ENCODE measurements around the gene XYLT1.

XYLT1 gene

GRCh38 chr16:17454162-17454730 lies 16.5 kb downstream of the XYLT1 start:
- Histone ChIP-seq H2BK120ac (ENCODE audit: low read depth, low read length) (no peak overlapping the region), H3K9ac (ENCODE audit: low read length) (no peak overlapping the region)
- 69% methylated on average over 4 of the region's 4 CpGs for WGBS

GRCh38 chr16:17453364-17454038 lies 17.3 kb downstream of the XYLT1 start:
- Histone ChIP-seq H2AK5ac (ENCODE audit: low read length, severe bottlenecking) (no peak overlapping the region), H3K23ac (ENCODE audit: low read length in 2 of 2) (no peak overlapping the region), H3K4me1 (ENCODE audit: control insufficient read depth, insufficient read depth, low read depth, low read length) (no peaks in the 10 kb centered on the region), H2BK5ac (ENCODE audit: low read depth, low read length, poor library complexity, severe bottlenecking) (no peak overlapping the region), H3K36me3 (ENCODE audit: control insufficient read depth in 1 of 2, insufficient read depth in 2 of 2, low read depth in 1 of 2, low read length in 2 of 2) (peaks cover 0 to 16% of the 10 kb centered on the region in 2 experiments), H2BK12ac (ENCODE audit: low read length in 2 of 2) (no peak overlapping the region), H2BK15ac (ENCODE audit: low read depth, poor library complexity, severe bottlenecking) (no peak overlapping the region), H3K27ac (ENCODE audit: low read length, poor library complexity, severe bottlenecking) (no peak overlapping the region), H3K9me3 (ENCODE audit: control insufficient read depth, low read length) (no peaks in the 10 kb centered on the region), H3K4me2 (ENCODE audit: low read length, poor library complexity, severe bottlenecking) (no peak overlapping the region), H3K27me3 (ENCODE audit: control insufficient read depth in 1 of 2, insufficient read depth in 1 of 2, low read length in 2 of 2) (no peaks in the 10 kb centered on the region), H4K91ac (ENCODE audit: low read length) (no peak overlapping the region), H3K9ac (ENCODE audit: low read length) (peak overlapping the region; percentile 73), H2BK120ac (ENCODE audit: low read depth, low read length) (no peak overlapping the region), H3K14ac (ENCODE audit: low read length in 2 of 2) (no peak overlapping the region), H4K8ac (ENCODE audit: low read length) (no peak overlapping the region), H3K18ac (ENCODE audit: low read depth in 1 of 2, low read length in 2 of 2) (no peak overlapping the region), H3K4ac (ENCODE audit: low read depth in 1 of 2, low read length in 2 of 2) (no peak overlapping the region), H3K79me1 (replicated peaks; ENCODE audit: low read length, poor library complexity, severe bottlenecking) (no peaks in the 10 kb centered on the region), H3K4me3 (ENCODE audit: insufficient read depth in 1 of 2, low read depth in 1 of 2, low read length in 2 of 2) (peak overlapping the region in 1 of 2 experiments; percentile 58), H2AFZ (ENCODE audit: low read depth, low read length) (no peak overlapping the region)
- 85% methylated on average over 7 of the region's 8 CpGs for WGBS
- no peak for DNase-seq

More at GRCh38 chr16:17454162-17454730, 16.5 kb downstream of the XYLT1 start:
- H3K4ac ChIP-seq (ENCODE audit: low read depth in 1 of 2, low read length in 2 of 2) = no peak overlapping the region
- no peak overlapping the region for H3K18ac ChIP-seq (ENCODE audit: low read depth in 1 of 2, low read length in 2 of 2)
- H2BK15ac ChIP-seq (ENCODE audit: low read depth, poor library complexity, severe bottlenecking) = no peak overlapping the region
- H3K9me3 ChIP-seq (ENCODE audit: control insufficient read depth, low read length) = no peaks in the 10 kb centered on the region
- H3K4me2 ChIP-seq (ENCODE audit: low read length, poor library complexity, severe bottlenecking) = no peak overlapping the region
- no peak overlapping the region for H2AFZ ChIP-seq (ENCODE audit: low read depth, low read length)
- H3K23ac ChIP-seq (ENCODE audit: low read length in 2 of 2) = no peak overlapping the region
- no peak overlapping the region for H2AK5ac ChIP-seq (ENCODE audit: low read length, severe bottlenecking)
- no peak overlapping the region for H3K27ac ChIP-seq (ENCODE audit: low read length, poor library complexity, severe bottlenecking)
- no peaks in the 10 kb centered on the region for H3K79me1 ChIP-seq (replicated peaks; ENCODE audit: low read length, poor library complexity, severe bottlenecking)
- peaks cover 0 to 18% of the 10 kb centered on the region in 2 experiments for H3K36me3 ChIP-seq (ENCODE audit: control insufficient read depth in 1 of 2, insufficient read depth in 2 of 2, low read depth in 1 of 2, low read length in 2 of 2)
- no peak overlapping the region for H4K8ac ChIP-seq (ENCODE audit: low read length)
- no peak for DNase-seq
- no peak overlapping the region for H3K4me3 ChIP-seq (ENCODE audit: insufficient read depth in 1 of 2, low read depth in 1 of 2, low read length in 2 of 2)
- H3K14ac ChIP-seq (ENCODE audit: low read length in 2 of 2) = no peak overlapping the region
- H3K4me1 ChIP-seq (ENCODE audit: control insufficient read depth, insufficient read depth, low read depth, low read length) = no peaks in the 10 kb centered on the region
- no peak overlapping the region for H2BK12ac ChIP-seq (ENCODE audit: low read length in 2 of 2)
- H4K91ac ChIP-seq (ENCODE audit: low read length) = no peak overlapping the region
- no peaks in the 10 kb centered on the region for H3K27me3 ChIP-seq (ENCODE audit: control insufficient read depth in 1 of 2, insufficient read depth in 1 of 2, low read length in 2 of 2)
- no peak overlapping the region for H2BK5ac ChIP-seq (ENCODE audit: low read depth, low read length, poor library complexity, severe bottlenecking)

- Histone ChIP-seq H3K36me3 (ENCODE audit: control insufficient read depth in 1 of 2, insufficient read depth in 2 of 2, low read depth in 1 of 2, low read length in 2 of 2) (peaks cover 0 to 14% of the 10 kb centered on the region in 2 experiments), H3K79me1 (replicated peaks; ENCODE audit: low read length, poor library complexity, severe bottlenecking) (no peaks in the 10 kb centered on the region), H3K27ac (ENCODE audit: low read length, poor library complexity, severe bottlenecking) (no peak overlapping the region), H3K4ac (ENCODE audit: low read depth in 1 of 2, low read length in 2 of 2) (no peak overlapping the region), H4K8ac (ENCODE audit: low read length) (no peak overlapping the region), H2AK5ac (ENCODE audit: low read length, severe bottlenecking) (no peak overlapping the region), H3K4me2 (ENCODE audit: low read length, poor library complexity, severe bottlenecking) (no peak overlapping the region), H3K14ac (ENCODE audit: low read length in 2 of 2) (no peak overlapping the region), H4K91ac (ENCODE audit: low read length) (no peak overlapping the region), H3K4me1 (ENCODE audit: control insufficient read depth, insufficient read depth, low read depth, low read length) (no peaks in the 10 kb centered on the region), H2BK12ac (ENCODE audit: low read length in 2 of 2) (no peak overlapping the region), H2BK5ac (ENCODE audit: low read depth, low read length, poor library complexity, severe bottlenecking) (no peak overlapping the region), H3K9ac (ENCODE audit: low read length) (peak overlapping the region; percentile 73), H3K4me3 (ENCODE audit: insufficient read depth in 1 of 2, low read depth in 1 of 2, low read length in 2 of 2) (peak overlapping the region in 1 of 2 experiments; percentile 58), H3K27me3 (ENCODE audit: control insufficient read depth in 1 of 2, insufficient read depth in 1 of 2, low read length in 2 of 2) (no peaks in the 10 kb centered on the region), H3K23ac (ENCODE audit: low read length in 2 of 2) (no peak overlapping the region), H3K9me3 (ENCODE audit: control insufficient read depth, low read length) (no peaks in the 10 kb centered on the region), H2BK120ac (ENCODE audit: low read depth, low read length) (no peak overlapping the region), H2AFZ (ENCODE audit: low read depth, low read length) (no peak overlapping the region), H2BK15ac (ENCODE audit: low read depth, poor library complexity, severe bottlenecking) (no peak overlapping the region), H3K18ac (ENCODE audit: low read depth in 1 of 2, low read length in 2 of 2) (no peak overlapping the region)
- 51% methylated on average over 2 of the region's 2 CpGs for WGBS
- no peak for DNase-seq
These were observed 17.8 kb downstream of the XYLT1 start for GRCh38 chr16:17452922-17453321.

- no peak overlapping the region for H2AFZ ChIP-seq (ENCODE audit: low read depth, low read length)
- H3K4me1 ChIP-seq (ENCODE audit: control insufficient read depth, insufficient read depth, low read depth, low read length) = no peaks in the 10 kb centered on the region
- no peak overlapping the region for H3K23ac ChIP-seq (ENCODE audit: low read length in 2 of 2)
- no peak overlapping the region for H2BK12ac ChIP-seq (ENCODE audit: low read length in 2 of 2)
- H2AK5ac ChIP-seq (ENCODE audit: low read length, severe bottlenecking) = no peak overlapping the region
- no peak overlapping the region for H3K4ac ChIP-seq (ENCODE audit: low read depth in 1 of 2, low read length in 2 of 2)
- H4K91ac ChIP-seq (ENCODE audit: low read length) = no peak overlapping the region
- no CpG with 5 or more reads among the region's 3 CpGs for WGBS
- no peaks in the 10 kb centered on the region for H3K27me3 ChIP-seq (ENCODE audit: control insufficient read depth in 1 of 2, insufficient read depth in 1 of 2, low read length in 2 of 2)
- no peak overlapping the region for H2BK120ac ChIP-seq (ENCODE audit: low read depth, low read length)
- no peak for DNase-seq
- H3K9me3 ChIP-seq (ENCODE audit: control insufficient read depth, low read length) = no peaks in the 10 kb centered on the region
- H3K9ac ChIP-seq (ENCODE audit: low read length) = no peak overlapping the region
- no peak overlapping the region for H4K8ac ChIP-seq (ENCODE audit: low read length)
- H3K27ac ChIP-seq (ENCODE audit: low read length, poor library complexity, severe bottlenecking) = no peak overlapping the region
- H3K14ac ChIP-seq (ENCODE audit: low read length in 2 of 2) = no peak overlapping the region
- no peak overlapping the region for H3K4me3 ChIP-seq (ENCODE audit: insufficient read depth in 1 of 2, low read depth in 1 of 2, low read length in 2 of 2)
- H3K4me2 ChIP-seq (ENCODE audit: low read length, poor library complexity, severe bottlenecking) = no peak overlapping the region
- no peak overlapping the region for H3K18ac ChIP-seq (ENCODE audit: low read depth in 1 of 2, low read length in 2 of 2)
- H3K79me1 ChIP-seq (replicated peaks; ENCODE audit: low read length, poor library complexity, severe bottlenecking) = no peaks in the 10 kb centered on the region
- no peak overlapping the region for H2BK5ac ChIP-seq (ENCODE audit: low read depth, low read length, poor library complexity, severe bottlenecking)
- H3K36me3 ChIP-seq (ENCODE audit: control insufficient read depth in 1 of 2, insufficient read depth in 2 of 2, low read depth in 1 of 2, low read length in 2 of 2) = peaks cover 0 to 14% of the 10 kb centered on the region in 2 experiments
- no peak overlapping the region for H2BK15ac ChIP-seq (ENCODE audit: low read depth, poor library complexity, severe bottlenecking)
These were observed 18.9 kb downstream of the XYLT1 start for GRCh38 chr16:17451843-17452242.

Measured in mesenchymal stem cell (in vitro differentiated cells and primary cell).